GM18517 (cell line): Measurements from ENCODE around the gene TMEM207.

Experiments used
- ATAC-seq: cut with Tn5 transposase; IDR thresholded peaks from one replicate; pipeline ENCODE4 v1.9.1; 2021; ENCODE audit warnings: mild to moderate bottlenecking, moderate library complexity; ENCODE audit not compliant: unreplicated experiment

The TMEM207 gene

DNA sequence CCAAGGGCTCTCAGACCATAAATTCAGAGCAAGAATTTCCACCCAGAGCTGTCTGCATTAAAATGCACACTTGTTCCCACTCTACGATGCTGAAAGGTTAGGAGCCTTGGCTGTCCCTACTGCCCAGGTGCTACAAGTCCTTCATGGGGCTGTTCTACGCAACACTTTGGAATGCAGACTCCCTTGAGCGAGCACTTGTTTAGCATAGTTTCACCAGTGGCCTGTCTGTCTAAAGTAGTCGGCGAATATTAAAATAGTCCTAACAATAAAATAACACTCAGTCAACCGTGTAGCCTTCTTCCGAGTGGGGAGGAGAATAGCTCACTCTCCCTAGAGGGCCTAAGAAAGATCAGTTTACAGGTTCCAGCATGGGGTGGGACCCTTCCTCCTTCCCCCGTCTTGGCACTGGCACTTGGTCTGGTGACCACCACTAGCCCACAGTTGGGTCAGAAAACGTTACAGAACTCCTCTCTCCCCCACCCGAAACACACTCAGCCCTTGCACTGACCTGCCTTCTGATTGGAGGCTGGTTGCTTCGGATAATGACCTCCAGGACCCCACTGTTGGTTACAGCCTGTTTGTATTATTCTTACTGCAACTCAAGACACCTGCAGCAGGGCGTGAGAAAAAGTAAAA is 62.0 kb downstream of the TMEM207 start, which contains the start of gene CLDN16:
Gene CLDN16 (plus strand): TSS at position 586 of the 636 bp plus-strand sequence. CDS start 167 bp downstream, outside the sequence.
- no peak for ATAC-seq

DNA sequence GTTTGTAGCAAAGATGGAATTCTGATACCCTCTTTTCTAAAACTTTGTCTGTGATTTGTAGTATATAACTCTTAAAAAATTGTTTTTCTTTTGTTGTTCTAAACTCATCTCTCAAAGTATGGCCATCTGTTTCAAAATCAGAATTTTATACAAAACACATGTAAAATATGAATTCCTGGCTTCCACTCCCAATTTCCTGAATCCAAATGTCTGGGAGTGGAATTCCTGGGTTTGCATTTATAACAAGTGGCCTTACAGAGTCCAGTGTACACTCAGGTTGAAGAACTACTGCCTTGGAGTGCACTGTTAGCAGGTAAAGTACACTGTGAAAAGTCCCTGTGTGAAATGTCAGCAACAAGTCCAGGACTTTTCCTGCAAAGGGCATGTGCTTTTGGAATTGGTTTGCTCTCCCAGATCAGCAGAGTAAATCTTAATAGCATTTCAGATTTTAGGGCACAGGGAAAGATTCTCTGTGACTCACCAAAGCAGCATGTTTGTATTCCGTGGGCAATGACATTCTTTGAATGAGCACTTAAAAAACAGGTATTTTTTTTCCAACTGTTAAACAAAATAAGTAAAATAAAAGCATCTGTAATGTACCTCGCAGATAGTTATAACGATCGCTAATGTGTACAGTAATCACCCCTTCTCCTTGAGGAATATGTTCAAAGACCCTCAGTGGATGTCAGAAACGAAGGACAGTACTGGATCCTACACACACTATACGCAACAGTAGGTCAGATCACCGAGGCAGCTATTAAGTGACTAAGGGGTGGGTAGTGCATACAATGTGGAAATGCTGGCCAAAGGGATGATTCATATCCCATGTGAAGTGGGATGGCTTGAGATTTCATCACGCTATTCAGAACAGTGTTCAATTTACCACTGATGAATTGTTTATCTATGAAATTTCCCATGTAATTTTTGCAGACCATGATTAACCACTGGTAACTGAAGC is 63.7 kb downstream of the TMEM207 start:
- no peak for ATAC-seq

DNA sequence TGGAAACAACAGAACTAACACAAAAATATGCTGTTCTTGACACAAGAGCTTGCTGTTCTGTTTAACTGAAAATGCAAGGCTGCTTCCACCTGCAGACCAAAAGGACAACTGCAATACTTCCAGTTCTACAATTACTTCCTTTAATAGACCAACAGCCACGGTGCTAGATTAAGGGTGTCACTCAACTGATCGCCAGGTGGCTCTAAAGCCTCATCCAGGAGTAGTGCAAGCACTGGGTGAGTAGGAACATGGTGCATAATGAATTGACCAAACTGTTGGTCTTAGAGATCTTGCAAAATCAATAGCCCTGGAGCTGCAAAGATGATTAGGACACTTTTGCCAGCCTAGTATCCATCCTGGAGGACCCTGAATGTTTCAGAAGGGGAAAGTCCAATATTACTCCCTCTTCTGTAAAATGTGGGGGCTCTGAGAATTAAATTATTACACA is 65.4 kb downstream of the TMEM207 start:
- no peak for ATAC-seq

DNA sequence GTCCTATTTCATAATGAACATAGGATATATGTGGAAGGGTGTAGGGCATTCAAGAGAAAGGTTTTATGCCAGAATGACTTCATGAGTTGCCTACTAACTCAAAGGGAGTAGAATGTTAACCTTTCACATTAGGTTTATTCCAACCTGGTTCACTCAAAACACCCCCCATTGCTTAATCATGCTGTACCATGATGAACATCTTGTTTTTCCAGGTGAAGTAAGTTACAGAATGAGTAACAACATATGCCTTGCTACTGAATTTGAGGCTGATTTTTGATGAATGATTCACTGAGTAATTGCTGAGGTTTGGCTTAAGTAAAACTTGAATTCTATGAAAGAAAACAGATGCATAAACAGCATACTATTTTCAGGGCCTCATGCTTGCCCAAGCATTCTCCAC is 67.6 kb downstream of the TMEM207 start:
- no peak for ATAC-seq

DNA sequence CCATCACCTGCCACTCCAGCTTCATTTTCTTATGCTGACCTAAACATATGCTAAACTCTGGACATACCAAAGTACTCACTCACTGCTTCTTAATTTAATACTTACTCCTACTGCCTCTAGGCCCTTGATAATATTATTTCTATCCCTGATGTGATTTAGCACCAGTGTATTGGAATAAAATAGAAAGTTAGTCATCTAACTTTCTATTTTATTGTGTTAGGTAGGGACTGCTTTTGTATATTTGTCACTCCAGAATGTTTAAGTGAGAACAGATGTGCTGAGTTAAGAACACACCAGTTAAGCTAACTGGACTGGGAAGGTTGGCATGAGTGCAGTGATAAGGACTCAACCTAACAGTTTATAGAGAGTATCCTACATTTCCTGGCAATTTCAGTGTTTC is 68.3 kb downstream of the TMEM207 start:
- ATAC-seq, result no peak

DNA sequence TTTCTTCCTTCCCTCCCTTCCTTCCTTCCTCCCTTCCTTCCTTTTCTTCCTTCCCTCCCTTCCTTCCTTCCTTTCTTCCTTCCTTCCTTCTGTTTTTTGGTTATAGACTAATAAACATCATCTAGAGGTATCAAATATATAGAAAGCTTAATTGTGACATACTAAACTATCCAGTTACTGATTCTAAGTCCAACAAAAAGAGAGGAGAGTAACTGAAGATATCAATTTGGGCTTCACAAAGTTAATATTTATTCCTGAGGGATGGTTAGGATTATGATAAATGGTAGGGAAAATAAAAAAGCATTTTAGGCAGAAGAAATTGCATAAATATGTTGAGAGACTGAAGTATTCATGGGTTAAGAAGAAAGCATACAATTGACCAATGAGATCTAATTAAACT is 69.5 kb downstream of the TMEM207 start:
- ATAC-seq, result no peak
